ENCODE measurements around the gene UPK3B.
"Not testable (repeated sequence)": the region's sequence is repeated elsewhere in the genome, so short reads cannot be mapped to it uniquely, and the experiment has no call there.

GRCh38 chr7:76480403-76481253 is 29.7 kb upstream of the UPK3B start:
- TF ChIP-seq, protein P1, sequence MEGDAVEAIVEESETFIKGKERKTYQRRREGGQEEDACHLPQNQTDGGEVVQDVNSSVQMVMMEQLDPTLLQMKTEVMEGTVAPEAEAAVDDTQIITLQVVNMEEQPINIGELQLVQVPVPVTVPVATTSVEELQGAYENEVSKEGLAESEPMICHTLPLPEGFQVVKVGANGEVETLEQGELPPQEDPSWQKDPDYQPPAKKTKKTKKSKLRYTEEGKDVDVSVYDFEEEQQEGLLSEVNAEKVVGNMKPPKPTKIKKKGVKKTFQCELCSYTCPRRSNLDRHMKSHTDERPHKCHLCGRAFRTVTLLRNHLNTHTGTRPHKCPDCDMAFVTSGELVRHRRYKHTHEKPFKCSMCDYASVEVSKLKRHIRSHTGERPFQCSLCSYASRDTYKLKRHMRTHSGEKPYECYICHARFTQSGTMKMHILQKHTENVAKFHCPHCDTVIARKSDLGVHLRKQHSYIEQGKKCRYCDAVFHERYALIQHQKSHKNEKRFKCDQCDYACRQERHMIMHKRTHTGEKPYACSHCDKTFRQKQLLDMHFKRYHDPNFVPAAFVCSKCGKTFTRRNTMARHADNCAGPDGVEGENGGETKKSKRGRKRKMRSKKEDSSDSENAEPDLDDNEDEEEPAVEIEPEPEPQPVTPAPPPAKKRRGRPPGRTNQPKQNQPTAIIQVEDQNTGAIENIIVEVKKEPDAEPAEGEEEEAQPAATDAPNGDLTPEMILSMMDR (conservative IDR thresholded peaks at IDR 0.05; ENCODE audit: low read depth, low read length), result not testable (repeated sequence)
- not testable (repeated sequence) for TF ChIP-seq EZH2 (IDR thresholded peaks at IDR 0.05; ENCODE audit: borderline replicate concordance, low read depth, low read length, poor library complexity, severe bottlenecking)

All from A673 (cell line).